Measurements from ENCODE around the gene HMCN1. TPM values are rescaled to one million over a fixed set of nuclear protein-coding genes. Genes with fewer than 3 reads are reported as not detected.

Gene HMCN1
- total RNA-seq, 6 donors from 2014 or later, result 15.7 to 43.3 (median 27.2) TPM

GRCh38 chr1:185785586-185785985 is 51.4 kb downstream of the HMCN1 start:
- TF ChIP-seq POLR2A (IDR thresholded peaks at IDR 0.05) (no peak), CTCF (IDR thresholded peaks at IDR 0.05) (no peak), POLR2AphosphoS5 (IDR thresholded peaks at IDR 0.05) (no peak), EP300 (IDR thresholded peaks at IDR 0.05) (no peak)

DNA sequence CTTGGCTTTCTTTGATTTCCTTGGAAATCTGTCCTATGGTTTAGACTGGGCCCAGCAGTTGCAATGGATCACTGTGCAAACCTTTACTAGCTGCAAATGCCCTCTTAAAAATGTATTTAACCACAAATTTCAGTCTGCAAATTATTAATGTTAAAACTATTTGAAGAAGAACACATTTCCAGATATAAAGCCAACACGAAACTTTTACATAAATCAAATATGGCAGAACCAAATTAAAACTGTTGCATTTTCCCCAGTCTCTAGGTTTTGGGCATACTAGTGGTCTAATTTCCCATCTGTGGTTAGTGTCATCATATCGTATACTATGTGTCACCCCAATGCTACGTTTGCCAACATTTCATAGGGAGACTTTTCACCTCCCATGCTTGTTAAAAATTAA is 52.3 kb downstream of the HMCN1 start:
- no peak overlapping the region for H3K4me3 ChIP-seq
- DNase-seq, result no peak
- no peak overlapping the region for H3K27ac ChIP-seq
- no peaks in the 10 kb centered on the region for H3K27me3 ChIP-seq
- no peak for TF ChIP-seq CTCF (IDR thresholded peaks at IDR 0.05)
- TF ChIP-seq POLR2AphosphoS5 (IDR thresholded peaks at IDR 0.05), result no peak
- TF ChIP-seq POLR2A (IDR thresholded peaks at IDR 0.05), result no peak
- TF ChIP-seq EP300 (IDR thresholded peaks at IDR 0.05), result no peak
- ATAC-seq (ENCODE audit: low FRiP score in 2 of 2), result no peak
- no peaks in the 10 kb centered on the region for H3K36me3 ChIP-seq
- H3K9me3 ChIP-seq, result no peaks in the 10 kb centered on the region
- H3K4me1 ChIP-seq, result peaks cover 0 to 5% (median 2%) of the 10 kb centered on the region in 4 donors
- WGBS, 2 donors, result 86 to 88% methylated on average over 3 of the region's 3 CpGs

More at GRCh38 chr1:185785586-185785985, 51.4 kb downstream of the HMCN1 start:
- ATAC-seq (ENCODE audit: low FRiP score in 2 of 2) (no peak), DNase-seq (no peak)
- Histone ChIP-seq H3K36me3 (no peaks in the 10 kb centered on the region), H3K27me3 (no peaks in the 10 kb centered on the region), H3K27ac (no peak overlapping the region), H3K4me3 (no peak overlapping the region), H3K9me3 (no peaks in the 10 kb centered on the region), H3K4me1 (peaks cover 0 to 5% (median 2%) of the 10 kb centered on the region in 4 donors)
- 80 to 84% methylated on average over 3 of the region's 3 CpGs for WGBS, 2 donors

DNA sequence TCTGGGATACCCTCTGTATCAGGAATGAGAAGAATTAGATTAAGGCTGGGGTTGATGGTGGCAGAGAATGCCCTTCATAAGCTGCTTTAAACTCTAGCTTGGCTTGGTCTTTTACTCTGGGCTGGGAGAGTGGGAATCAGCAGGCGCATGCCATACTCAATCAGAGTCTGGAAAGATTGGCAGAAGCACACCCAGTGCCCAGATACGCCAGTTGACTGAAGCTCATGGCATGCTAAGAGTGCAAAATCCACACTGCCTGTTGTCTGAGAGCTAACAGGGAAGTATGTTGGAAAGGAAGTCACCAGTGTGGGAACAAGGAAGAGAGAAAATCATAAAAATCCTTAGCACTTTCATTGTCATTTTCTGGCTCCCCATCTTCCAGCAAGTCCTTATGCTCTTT is 53.0 kb downstream of the HMCN1 start:
- WGBS, 2 donors, result 81 to 89% methylated on average over 2 of the region's 2 CpGs
- H3K27me3 ChIP-seq, result no peaks in the 10 kb centered on the region
- ATAC-seq (ENCODE audit: low FRiP score in 2 of 2) (no peak), DNase-seq (no peak)
- H3K4me1 ChIP-seq, result peaks cover 0 to 5% (median 2%) of the 10 kb centered on the region in 4 donors
- H3K27ac ChIP-seq, result no peak overlapping the region
- H3K36me3 ChIP-seq, result no peaks in the 10 kb centered on the region
- TF ChIP-seq CTCF (IDR thresholded peaks at IDR 0.05) (no peak), POLR2AphosphoS5 (IDR thresholded peaks at IDR 0.05) (no peak), EP300 (IDR thresholded peaks at IDR 0.05) (no peak), POLR2A (IDR thresholded peaks at IDR 0.05) (no peak)
- H3K9me3 ChIP-seq, result no peaks in the 10 kb centered on the region
- no peak overlapping the region for H3K4me3 ChIP-seq

- Histone ChIP-seq H3K27me3 (no peaks in the 10 kb centered on the region), H3K4me1 (peaks cover 0 to 5% (median 2%) of the 10 kb centered on the region in 4 donors), H3K36me3 (no peaks in the 10 kb centered on the region), H3K9me3 (no peaks in the 10 kb centered on the region), H3K27ac (no peak overlapping the region), H3K4me3 (no peak overlapping the region)
- DNase-seq, result no peak
- no peak for ATAC-seq (ENCODE audit: low FRiP score in 2 of 2)
- WGBS, 2 donors, result 65 to 74% methylated on average over 3 of the region's 3 CpGs
- no peak for TF ChIP-seq POLR2A (IDR thresholded peaks at IDR 0.05)
- TF ChIP-seq POLR2AphosphoS5 (IDR thresholded peaks at IDR 0.05), result no peak
- TF ChIP-seq EP300 (IDR thresholded peaks at IDR 0.05), result no peak
- no peak for TF ChIP-seq CTCF (IDR thresholded peaks at IDR 0.05)
These were observed 54.2 kb downstream of the HMCN1 start for GRCh38 chr1:185788386-185788785.

GRCh38 chr1:185789501-185790193 is 55.5 kb downstream of the HMCN1 start:
- peak in 1 of 2 donors; percentile 53 for ATAC-seq (ENCODE audit: low FRiP score in 2 of 2)
- DNase-seq, result no peak
- no peak for TF ChIP-seq EP300 (IDR thresholded peaks at IDR 0.05)
- TF ChIP-seq CTCF (IDR thresholded peaks at IDR 0.05), result no peak
- TF ChIP-seq POLR2AphosphoS5 (IDR thresholded peaks at IDR 0.05), result no peak
- TF ChIP-seq POLR2A (IDR thresholded peaks at IDR 0.05), result no peak

More at GRCh38 chr1:185789501-185790193, 55.5 kb downstream of the HMCN1 start:
- 71 to 79% methylated on average over 2 of the region's 2 CpGs for WGBS, 2 donors
- Histone ChIP-seq H3K4me1 (peaks cover 0 to 5% (median 2%) of the 10 kb centered on the region in 4 donors), H3K36me3 (no peaks in the 10 kb centered on the region), H3K4me3 (no peak overlapping the region), H3K27ac (no peak overlapping the region), H3K9me3 (no peaks in the 10 kb centered on the region), H3K27me3 (no peaks in the 10 kb centered on the region)

Data from upper lobe of left lung (tissue), 6 donors.